Activated B cell treated with CpG ODN at 0.5 μM for 24 hours (primary cell): ENCODE data around the gene ZNF428. TPM values are rescaled to one million over a fixed set of nuclear protein-coding genes. Genes with fewer than 3 reads are reported as not detected.
"Not testable (repeated sequence)": the region's sequence is repeated elsewhere in the genome, so short reads cannot be mapped to it uniquely, and the experiment has no call there.

Source experiments
- ATAC-seq: fragments of 200-7000 bp; cut with Tn5 transposase; one replicate; pipeline ENCODE4 v1.10.0; 2021; ENCODE audit warnings: low read depth, mild to moderate bottlenecking, moderate library complexity
- CTCF ChIA-PET: fragments of 350-600 bp; sonication (Branson Sonifier 250); formaldehyde crosslinking; loops from one replicate; lab custom pipeline; 2021; ENCODE audit warnings: antibody characterized with exemption; lab: Charles Lee
- POLR2A ChIA-PET: fragments of 350-600 bp; sonication (Branson Sonifier 250); formaldehyde crosslinking; loops from one replicate; lab custom pipeline; 2021; ENCODE audit warnings: antibody characterized with exemption; lab: Charles Lee
- DNase-seq: peaks from one replicate; pipeline ENCODE4 v3.0.0; 2022
- H3K27ac Mint-ChIP-seq: one replicate; pipeline ENCODE4 v1.8.0; 2020; ENCODE audit warnings: mixed read lengths
- H3K27me3 Mint-ChIP-seq: one replicate; pipeline ENCODE4 v1.8.0; 2021; ENCODE audit warnings: mixed read lengths
- H3K36me3 Mint-ChIP-seq: one replicate; pipeline ENCODE4 v1.8.0; 2021; ENCODE audit warnings: low read depth, mixed read lengths
- H3K4me1 Mint-ChIP-seq: one replicate; pipeline ENCODE4 v1.8.0; 2021; ENCODE audit warnings: mixed read lengths
- H3K4me3 Mint-ChIP-seq: one replicate; pipeline ENCODE4 v1.8.0; 2020; ENCODE audit warnings: mild to moderate bottlenecking, mixed read lengths
- H3K9me3 Mint-ChIP-seq: one replicate; pipeline ENCODE4 v1.8.0; 2020; ENCODE audit warnings: mixed read lengths
- intact Hi-C: fragments of 100-400 bp; cut with micrococcal nuclease; formaldehyde crosslinking; loops from one replicate; pipeline ENCODE4 v1.15.1; 2024
- total RNA-seq: library from RNA; stranded (reverse); gene quantifications from 2 replicates; pipeline ENCODE4 v1.2.3, GENCODE V29; 2022
- TF ChIP-seq, protein P1 (sequence below): fragments of 200-600 bp; IDR thresholded peaks from one replicate; pipeline ENCODE4 v1.8.0; 2022; ENCODE audit warnings: antibody characterized with exemption, mild to moderate bottlenecking

ZNF428 gene
- total RNA-seq, 1 donor from 2014 or later: 26.2 TPM

DNA sequence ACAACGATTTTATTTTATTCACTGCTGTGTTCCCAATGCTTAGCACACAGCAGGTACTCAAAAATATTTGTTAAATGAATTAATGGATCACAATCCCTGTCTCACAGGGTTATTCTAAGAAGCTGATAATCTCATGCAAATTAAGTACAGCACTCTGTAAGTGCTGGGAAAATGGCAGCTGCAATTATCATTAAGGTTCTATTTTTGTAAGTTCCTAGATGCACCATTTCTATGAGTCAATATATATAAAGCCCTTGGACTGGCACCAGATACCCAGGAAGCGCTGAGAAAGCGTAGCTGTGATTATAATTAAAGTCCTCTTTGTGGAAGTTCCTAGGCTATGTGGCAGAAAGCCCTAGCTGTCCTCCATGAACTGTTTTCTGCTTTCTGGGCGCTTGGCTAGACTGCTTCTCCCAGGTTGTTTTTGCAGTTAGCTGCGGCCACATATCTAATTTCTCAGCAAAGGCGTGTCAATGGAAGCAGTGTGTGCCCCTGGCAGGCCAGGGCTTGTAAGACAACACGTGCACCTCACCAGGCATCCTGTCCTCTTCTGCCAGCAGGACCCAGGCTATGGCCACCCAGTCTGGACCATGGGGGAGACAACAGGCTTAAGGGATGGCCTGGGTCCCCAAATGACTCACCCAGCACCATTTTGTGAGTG, 12.7 kb downstream of the ZNF428 start:
- CTCF ChIA-PET: interaction anchor here (1.1 kb wide), 1 partner anchor 203 kb away, joined by 3 read pairs; no protein-coding TSS in a partner anchor
- Mint-ChIP-seq H3K4me3 (no peak overlapping the region), H3K4me1 (peaks cover 24% of the 10 kb centered on the region), H3K27ac (no peak overlapping the region), H3K9me3 (no peaks in the 10 kb centered on the region), H3K36me3 (peaks cover 25% of the 10 kb centered on the region), H3K27me3 (no peaks in the 10 kb centered on the region)
- TF ChIP-seq, protein P1, sequence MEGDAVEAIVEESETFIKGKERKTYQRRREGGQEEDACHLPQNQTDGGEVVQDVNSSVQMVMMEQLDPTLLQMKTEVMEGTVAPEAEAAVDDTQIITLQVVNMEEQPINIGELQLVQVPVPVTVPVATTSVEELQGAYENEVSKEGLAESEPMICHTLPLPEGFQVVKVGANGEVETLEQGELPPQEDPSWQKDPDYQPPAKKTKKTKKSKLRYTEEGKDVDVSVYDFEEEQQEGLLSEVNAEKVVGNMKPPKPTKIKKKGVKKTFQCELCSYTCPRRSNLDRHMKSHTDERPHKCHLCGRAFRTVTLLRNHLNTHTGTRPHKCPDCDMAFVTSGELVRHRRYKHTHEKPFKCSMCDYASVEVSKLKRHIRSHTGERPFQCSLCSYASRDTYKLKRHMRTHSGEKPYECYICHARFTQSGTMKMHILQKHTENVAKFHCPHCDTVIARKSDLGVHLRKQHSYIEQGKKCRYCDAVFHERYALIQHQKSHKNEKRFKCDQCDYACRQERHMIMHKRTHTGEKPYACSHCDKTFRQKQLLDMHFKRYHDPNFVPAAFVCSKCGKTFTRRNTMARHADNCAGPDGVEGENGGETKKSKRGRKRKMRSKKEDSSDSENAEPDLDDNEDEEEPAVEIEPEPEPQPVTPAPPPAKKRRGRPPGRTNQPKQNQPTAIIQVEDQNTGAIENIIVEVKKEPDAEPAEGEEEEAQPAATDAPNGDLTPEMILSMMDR: no peak
- POLR2A ChIA-PET: interaction anchor here (0.5 kb wide), 1 partner anchor 1178 kb away, joined by 5 read pairs; no protein-coding TSS in a partner anchor
- intact Hi-C loops: no loop called here
- ATAC-seq: no peak
- DNase-seq: no peak

DNA sequence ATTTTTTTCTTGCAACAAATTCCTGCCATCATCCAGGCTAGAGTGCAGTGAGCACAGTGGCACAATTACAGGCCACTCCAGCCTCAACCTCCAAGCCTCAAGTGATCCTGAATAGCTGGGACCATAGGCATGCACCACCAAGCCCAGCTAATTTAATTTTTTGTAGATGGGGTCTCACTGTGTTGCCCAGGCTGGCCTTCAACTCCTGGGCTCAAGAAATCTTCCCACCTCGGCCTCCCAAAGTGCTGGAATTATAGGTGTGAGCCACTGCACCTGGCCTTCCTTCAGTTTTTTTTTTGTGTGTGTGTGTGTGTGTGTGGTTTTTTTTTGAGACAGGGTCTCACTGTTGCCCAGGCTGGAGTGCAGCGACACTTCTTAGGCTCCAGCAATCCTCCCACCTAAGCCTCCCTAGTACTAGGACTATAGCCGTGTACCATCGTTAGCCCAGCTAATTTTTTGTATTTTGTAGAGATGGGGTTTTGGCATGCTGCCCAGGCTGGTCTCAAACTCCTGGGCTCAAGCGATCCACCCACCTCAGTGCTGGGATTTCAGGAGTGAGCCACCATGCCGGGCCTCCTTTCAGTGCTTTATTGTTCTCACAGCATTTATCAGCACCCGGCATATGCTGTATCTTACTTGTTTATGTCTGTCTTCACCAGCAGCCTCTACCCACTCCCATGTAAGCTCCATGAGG, 13.4 kb downstream of the ZNF428 start:
- ChIA-PET POLR2A (interaction anchor here (0.5 to 0.7 kb wide), 3 partner anchors 10 to 1178 kb away, joined by 3 to 5 read pairs (median 3); no protein-coding TSS in a partner anchor), CTCF (interaction anchor here (1.1 kb wide), 1 partner anchor 204 kb away, joined by 3 read pairs; no protein-coding TSS in a partner anchor)
- H3K27ac Mint-ChIP-seq: no peak overlapping the region
- ATAC-seq: no peak
- peaks cover 24% of the 10 kb centered on the region for H3K4me1 Mint-ChIP-seq
- H3K9me3 Mint-ChIP-seq: no peaks in the 10 kb centered on the region
- TF ChIP-seq, protein P1: no peak
- DNase-seq: no peak
- intact Hi-C loops: no loop called here
- peaks cover 29% of the 10 kb centered on the region for H3K36me3 Mint-ChIP-seq
- H3K27me3 Mint-ChIP-seq: no peaks in the 10 kb centered on the region
- H3K4me3 Mint-ChIP-seq: no peak overlapping the region

DNA sequence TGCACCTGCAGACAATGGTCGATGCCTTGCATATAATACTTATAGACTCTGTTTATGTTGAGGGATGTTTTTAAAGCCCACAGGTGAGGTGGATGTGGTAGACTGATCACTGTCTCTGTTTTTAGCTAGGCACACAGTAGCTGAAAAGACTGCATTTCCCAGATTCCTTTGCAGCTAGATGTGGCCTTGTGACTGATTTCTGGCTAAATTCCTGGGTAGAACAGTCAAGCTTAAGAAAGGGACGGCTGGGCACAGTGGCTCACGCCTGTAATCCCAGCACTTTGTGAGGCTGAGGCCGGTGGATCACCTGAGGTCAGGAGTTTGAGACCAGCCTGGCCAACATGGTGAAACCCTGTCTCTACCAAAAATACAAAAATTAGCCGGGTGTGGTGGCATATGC, 19.1 kb downstream of the ZNF428 start:
- POLR2A ChIA-PET, DNase-seq, H3K9me3 Mint-ChIP-seq, H3K27me3 Mint-ChIP-seq, intact Hi-C loops, H3K27ac Mint-ChIP-seq, ATAC-seq, H3K4me3 Mint-ChIP-seq: not testable (repeated sequence)
- CTCF ChIA-PET: interaction anchor here (1.2 kb wide), 1 partner anchor 68 kb away, joined by 3 read pairs; no protein-coding TSS in a partner anchor
- peaks cover 47% of the 10 kb centered on the region for H3K4me1 Mint-ChIP-seq
- peaks cover 42% of the 10 kb centered on the region for H3K36me3 Mint-ChIP-seq

DNA sequence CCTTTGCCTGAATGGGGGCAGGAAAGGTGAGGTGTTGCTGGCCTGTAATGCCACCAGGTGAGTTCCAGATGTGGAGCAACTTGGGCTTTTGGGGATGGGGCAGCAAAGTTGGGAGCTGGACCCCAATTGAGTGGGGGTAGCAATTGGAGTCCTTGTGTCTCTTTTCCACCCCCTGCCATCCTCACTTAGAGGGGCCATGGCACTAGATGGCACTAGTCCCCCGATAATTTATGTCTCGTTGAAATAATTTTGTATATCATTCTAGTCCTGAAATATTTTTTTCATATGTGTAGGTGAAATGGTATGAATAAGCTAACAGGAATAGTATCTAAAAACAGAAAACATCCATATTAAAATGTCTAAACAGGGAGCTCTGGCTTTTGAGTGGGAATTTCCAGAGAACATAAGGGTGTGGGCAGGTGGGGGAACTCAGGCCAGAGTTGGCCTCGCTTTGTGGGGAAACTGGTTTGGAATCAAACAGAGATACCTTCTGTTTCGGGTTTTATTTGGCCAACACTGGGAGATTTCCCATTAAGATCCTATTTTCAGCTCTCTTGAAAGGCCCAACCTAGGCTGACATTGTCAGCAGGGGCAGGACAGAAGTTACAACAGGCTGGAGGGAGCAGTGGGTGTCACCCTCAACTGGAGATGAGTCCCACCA, 19.7 kb downstream of the ZNF428 start:
- Mint-ChIP-seq H3K27ac (no peak overlapping the region), H3K4me3 (no peak overlapping the region)
- CTCF ChIA-PET: interaction anchor here (1.2 kb wide), 1 partner anchor 69 kb away, joined by 3 read pairs; no protein-coding TSS in a partner anchor

More for the DNA sequence above, 19.7 kb downstream of the ZNF428 start:
- ATAC-seq (no peak), DNase-seq (no peak)
- TF ChIP-seq, protein P1: no peak
- no peaks in the 10 kb centered on the region for H3K9me3 Mint-ChIP-seq
- peaks cover 44% of the 10 kb centered on the region for H3K36me3 Mint-ChIP-seq
- peaks cover 46% of the 10 kb centered on the region for H3K4me1 Mint-ChIP-seq
- H3K27me3 Mint-ChIP-seq: no peaks in the 10 kb centered on the region
- intact Hi-C loops: loop anchor here (5.0 to 10.0 kb wide), 2 partner anchors 38 to 185 kb away; partner anchors contain the start of genes CADM4 and KCNN4
- POLR2A ChIA-PET: interaction anchor here (0.6 kb wide), 1 partner anchor 19 kb away, joined by 7 read pairs; no protein-coding TSS in a partner anchor
